HG03575 (cell line): Measurements from ENCODE around the gene SUGP1.
"Not testable (repeated sequence)": the region's sequence is repeated elsewhere in the genome, so short reads cannot be mapped to it uniquely, and the experiment has no call there.

Source experiments
- ATAC-seq: cut with Tn5 transposase; IDR thresholded peaks from one replicate; pipeline ENCODE4 v1.9.1; 2021; ENCODE audit not compliant: unreplicated experiment, insufficient number of reproducible peaks, low FRiP score; ENCODE audit errors: extremely low read depth

SUGP1 gene

DNA sequence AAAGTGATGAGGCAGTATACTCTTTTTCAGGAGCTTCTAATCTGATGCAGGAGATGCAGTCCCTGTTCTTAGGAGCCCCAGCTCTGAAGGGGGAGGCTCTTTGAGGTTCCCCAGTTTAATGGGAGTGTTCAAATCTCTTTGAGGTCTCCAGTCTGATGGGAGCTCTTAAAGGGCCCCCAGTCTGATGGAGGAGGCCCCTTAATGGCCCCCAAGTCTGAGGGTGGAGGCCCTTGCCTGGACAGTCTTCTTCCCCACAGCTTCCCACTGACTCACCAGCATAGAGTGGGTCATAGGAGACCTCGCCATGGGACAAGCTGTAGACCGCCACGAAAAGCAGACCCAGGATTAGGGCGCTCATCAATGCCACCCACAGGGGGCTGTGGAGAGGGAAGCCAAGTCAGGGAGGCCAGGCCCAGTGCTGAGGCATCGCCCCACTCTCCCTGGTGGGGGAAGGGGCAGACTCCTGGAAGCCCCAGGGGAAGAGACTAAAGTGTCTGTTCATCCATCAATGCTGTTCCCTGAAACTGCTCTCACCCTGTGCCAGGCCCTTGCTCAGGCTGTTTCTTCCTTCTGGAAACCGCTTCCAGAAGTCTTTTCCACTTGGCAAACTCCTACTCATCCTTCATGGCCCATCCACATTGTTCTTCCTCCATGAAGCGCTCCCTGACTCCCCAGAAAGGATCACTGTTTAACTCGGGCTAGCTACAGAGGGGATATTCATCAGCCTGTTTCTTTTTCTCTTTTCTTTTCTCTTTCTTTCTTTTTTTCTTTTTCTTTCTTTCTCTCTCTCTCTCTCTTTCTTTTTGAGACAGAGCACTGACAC lies 49.3 kb downstream of the SUGP1 start:
- no peak for ATAC-seq

DNA sequence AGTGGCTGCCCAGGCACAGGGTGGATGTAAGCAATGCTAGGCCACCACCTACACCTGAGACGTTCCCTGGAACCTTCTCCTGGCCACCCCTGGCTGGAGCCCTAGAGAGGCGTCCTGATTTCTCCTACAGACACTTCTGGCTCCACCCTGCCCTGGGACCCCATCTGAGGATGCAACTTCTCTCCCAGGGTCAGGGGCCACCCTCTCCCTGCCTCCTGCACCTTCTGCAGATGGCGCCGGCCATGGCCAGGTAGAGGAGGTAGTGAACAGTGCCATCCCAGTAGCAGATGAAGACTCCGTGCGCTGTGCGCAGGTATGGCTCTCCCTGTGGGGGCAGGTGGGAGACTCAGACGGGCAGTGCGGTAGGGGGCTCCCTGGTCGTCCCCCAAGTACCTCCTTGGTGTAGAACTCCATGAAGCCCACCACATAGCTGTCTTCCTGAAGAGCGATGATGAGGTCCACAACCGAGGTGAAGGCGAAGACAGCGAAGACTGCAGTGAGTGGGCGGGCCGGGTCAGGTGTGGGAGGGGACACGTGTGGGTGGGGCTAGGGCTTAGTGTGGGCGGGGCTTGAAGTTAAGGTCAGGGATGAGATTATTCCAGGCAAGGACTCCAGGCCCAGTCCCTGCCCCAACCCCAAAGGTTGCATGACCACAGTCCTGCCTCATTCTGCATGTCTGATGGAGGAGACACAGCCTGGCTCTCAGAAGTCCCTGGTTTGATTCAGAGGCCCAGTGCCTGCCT lies 50.2 kb downstream of the SUGP1 start:
- ATAC-seq = no peak

DNA sequence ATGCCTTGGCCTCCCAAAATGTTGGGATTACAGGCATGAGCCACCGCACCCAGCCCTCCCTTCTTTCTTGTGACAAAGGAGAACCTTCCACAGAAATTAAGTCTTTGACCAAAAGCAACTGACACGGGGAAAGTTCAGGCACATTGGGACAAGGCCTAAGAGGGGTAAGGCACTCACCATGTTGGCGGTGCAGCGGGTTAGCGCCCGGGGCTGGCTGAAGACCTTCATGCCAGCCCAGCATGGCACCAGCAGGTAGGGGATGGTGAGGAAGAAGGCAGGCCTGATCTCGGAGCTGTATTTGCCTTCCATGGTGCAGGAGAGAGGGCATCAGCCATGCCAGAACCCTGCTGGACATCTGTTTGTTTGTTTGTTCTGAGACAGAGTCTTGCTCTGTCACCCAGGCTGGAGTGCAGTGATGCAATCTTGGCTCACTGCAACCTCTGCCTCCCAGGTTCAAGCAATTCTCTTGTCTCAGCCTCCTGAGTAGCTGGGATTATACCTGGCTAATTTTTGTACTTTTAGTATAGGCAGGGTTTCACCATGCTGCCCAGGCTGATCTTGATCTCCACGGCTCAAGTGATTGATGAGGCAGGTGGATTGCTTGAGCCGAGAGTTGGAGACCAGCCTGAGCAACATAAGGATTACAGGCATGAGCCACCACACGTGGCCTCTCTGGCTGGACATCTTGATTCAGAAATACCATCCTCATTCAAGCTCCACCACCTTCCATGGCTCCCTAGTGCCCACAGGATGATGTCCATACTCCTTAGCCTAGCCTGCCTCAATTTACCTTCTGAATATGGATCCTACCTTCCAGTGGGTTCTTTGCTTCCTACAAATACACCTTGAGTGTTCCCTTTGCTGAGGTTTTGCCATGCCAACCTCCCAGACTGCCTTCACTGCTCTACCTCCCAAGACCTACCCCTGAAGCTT lies 51.6 kb downstream of the SUGP1 start:
- no peak for ATAC-seq

DNA sequence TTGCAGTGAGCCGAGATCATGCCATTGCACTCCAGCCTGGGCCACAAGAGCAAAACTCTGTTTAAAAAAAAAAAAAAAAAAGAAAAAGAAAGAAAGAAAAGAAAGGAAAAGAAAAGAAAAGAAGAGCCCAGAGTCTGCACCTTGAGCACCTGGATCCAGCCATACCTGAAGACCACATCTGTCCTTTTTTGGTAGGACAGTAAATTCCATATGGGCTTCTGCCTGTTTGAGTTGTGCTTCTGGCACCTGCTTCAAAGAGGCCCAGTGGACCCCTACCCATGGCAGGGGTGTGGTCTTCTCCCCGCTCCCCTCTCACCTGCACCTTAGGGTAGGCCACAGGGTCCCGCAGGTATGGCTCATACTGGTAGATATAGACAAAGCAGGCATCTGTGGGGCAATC lies 53.0 kb downstream of the SUGP1 start:
- no peak for ATAC-seq

DNA sequence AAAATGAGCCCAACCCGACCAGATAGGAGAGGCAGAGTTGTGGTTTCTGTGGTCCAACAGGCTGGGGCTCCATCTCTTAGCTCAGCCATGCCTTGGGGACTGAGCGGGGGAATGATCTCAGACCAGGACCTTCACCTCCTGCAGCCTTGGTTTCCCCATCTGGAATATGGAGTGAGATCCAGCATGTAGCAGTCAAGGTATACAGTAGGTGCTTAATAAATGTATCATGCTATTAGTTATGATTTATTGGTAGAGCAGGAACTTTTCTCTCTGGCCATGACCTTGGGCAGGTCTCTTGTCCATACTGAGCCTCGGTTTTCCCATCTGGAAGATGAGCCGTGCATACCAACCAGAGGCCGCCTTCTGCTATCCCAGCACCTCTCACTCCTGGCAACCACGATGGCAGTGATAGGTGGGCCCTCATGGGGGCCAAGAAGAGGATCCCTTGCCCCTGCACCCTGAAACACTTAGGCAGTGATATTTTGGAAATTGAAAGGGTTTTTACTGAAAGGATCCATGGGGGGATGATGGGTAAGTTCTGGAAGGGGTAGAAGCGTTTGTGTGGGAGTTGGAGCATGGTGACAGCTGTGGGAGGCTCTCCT lies 56.3 kb downstream of the SUGP1 start:
- ATAC-seq = no peak

DNA sequence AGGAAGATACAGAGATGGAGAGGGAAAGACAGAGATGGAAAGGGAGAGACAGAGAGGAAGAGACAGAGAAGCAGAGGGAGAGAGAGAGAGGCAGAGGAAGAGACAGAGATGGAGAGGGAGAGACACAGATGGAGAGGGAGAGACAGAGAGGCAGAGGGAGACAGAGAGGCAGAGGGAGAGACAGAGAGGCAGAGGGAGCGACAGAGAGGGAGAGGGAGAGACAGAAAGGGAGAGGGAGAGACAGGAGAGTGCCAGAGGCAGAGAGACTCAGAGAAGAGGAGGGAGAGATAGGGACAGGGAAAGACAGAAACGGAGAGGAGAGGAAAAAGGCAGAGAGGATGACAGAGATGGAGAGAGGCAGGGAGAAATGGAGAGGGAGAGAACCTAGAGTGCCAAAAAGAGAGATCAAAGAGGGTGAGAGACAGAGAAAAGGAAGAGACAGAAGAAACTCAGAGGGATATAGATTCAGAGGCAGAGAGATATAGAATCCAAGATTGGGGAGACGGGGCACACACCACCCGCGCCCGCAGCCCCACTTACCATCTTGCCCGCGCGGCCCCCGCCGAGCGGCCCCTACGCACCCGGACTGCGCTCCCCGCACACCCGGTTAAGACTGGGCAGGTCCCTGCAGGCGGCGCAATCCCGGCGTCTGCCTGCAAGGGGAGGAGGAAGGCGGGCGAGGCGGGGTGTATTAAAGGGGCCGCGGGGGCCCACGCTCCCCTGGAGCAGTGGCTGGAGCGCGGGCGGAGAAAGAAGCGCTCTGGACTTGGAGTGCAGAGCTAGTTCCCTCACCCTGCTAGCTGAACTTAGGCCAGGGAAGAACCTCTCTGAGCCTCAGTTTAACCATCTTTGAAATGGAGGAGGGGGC lies 57.9 kb downstream of the SUGP1 start:
- no peak for ATAC-seq

DNA sequence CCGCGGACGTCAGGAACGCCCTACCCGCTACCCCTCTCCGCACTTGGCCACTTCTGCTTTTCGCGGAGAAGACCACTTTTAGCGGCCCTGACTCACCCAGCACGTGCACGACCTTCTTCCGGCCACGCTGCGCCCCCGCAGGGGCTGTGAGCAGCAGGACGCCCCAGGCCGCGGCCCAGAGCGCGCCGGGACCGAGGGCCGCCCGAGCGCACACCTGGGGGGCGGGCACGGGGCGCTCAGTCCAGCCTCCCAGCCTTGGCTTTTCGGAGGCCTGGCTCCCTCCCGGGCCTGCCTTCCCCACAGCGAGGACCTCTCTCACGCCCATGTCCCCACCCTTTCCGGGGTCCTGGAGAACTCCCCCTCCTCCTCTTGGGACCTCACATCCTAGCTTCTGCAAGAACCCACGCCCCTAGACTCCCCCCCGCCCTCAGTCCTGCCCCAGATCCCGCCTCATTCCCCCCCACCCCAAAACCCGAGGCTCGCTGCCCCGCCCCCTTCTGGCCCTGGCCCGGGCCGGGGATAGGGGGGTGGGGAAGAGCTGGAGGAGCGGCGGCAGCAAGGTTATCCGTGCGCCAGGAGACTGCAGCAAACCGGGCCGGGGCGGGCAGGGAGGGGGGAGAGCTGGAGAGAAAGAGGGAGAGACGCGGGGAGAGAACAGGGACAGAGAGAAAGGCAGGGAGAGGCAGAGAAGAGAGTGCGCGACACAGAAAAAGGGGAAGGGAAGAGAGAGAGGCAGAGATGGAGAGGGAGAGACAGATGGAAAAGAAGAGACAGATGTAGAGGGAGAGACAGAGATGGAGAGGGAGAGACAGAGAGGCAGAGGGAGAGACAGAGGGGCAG lies 58.7 kb downstream of the SUGP1 start:
- ATAC-seq = no peak

DNA sequence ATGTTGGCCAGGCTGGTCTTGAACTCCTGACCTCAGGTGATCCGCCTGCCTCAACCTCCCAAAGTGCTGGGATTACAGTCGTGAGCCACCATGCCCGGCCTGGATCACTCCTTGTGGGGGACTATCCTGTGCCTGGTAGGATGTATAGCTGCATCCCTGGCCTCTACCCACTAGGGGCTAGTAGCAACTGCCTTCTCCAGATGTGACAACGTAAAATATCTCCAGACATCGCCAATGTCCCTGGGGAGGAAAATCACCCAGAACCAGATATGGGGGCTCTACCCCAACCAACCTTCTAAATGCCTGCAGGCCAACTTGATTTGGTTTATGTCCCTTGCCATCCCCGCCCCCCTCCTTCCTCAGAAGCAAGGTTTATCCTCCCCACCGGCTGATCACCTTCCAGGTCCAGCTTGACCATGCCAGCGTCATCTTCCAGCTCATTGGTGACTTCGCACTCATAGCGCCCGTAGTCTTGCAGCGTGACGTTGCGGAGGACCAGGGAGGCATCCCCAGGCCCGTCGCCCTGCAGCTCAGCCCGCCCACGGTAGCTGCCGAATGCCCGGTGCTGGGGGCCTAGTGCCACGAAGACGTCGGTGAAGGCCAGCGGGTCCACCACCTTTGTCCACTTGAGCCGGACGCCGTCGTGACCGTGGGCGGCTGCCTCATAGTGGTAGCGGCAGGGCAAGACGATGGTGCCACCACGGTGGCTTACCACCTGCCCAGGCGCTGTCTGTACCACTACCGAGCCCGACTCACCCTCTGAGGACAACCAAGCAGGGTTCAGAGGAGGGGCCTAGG lies 59.7 kb downstream of the SUGP1 start:
- ATAC-seq = no peak

DNA sequence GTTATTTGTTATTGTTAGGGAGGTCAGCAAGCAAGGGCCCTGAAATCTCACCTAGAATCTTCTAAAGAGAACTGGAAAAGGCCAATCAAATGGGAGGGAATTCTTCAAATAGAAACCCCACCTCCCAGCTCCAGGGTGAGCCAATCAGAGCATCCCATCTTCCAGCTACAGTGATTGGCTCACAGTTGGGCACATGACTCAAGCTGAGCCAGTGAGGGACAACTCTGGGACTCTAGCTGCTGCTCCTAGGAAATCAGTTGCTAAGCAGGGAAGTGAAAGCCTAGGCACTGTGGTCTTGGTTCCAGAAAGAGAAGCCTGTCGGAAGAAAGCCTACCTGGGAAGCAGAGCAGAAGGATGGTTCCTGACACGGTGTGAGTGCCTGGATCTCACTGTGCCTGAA lies 60.6 kb downstream of the SUGP1 start:
- ATAC-seq = no peak

DNA sequence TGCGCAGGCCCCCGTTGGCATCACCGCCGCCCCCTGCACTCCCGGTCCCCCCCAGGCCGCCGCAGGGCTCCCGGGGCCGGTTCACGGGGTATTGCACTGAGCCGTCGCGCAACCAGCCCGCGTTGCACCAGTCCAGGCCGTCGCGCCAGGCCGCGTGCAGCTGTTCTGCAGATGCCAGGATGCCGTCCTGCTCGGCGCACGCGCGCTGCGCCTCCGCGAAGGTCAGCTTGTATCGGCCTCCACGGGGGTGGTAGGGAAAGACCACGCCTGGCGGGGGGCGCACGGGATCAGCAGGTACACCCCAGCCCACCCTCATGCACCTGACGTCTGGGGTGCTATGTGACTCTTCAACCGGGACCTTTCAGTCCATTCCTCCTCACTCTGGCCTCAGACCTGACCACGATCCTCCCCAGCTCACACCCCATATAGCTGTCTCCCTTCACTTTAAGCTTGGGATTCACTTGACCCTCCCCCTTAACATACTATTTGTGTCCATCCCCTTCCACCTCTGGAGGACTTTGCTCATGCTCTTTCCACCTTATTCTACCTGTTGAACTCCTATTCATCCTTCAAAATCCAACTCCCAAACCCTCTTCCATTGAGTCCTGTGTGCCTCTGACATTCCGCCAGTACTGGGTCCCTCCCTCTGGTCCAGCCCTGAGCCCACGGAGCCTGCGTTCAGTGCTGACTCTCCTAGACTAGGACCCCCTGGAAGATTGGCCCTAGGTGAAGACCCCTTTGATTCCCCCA lies 61.5 kb downstream of the SUGP1 start:
- no peak for ATAC-seq

DNA sequence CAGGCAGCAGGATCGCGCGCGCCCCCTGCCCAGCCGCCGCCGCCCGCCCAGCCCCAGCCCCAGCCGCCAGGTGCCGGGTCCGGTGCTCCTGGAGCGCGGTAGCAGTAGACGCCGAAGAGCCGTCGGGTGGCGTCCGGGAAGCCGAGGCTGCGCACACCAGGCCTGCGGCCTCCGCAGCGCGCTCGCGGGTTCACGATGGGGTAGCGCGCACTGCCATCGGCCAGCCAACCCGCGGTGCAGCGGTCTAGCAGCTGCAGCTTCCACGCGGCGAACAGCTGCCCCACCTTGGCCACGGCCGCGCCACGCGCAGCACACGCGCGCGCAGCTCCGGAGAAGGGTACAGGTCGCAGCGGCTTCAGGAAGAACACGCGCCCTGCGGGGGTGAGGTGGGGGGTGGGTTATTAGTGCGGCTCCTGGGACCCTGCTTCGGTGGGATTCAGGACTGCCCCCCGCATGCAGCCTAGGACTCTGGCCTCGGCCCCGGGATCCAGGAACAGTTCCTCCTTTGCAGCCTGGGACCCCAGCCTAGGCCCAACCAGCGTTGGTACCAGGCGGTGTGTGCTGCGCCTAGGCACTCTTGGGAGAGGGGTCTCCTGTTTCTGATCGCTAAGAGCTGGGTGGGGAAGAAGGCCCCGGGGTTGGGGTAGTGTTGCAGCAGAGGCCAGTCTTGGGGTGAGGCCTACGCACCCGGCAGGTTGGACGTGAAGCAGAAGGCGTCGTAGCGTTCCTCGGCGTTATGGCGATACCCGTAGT lies 62.3 kb downstream of the SUGP1 start:
- no peak for ATAC-seq

DNA sequence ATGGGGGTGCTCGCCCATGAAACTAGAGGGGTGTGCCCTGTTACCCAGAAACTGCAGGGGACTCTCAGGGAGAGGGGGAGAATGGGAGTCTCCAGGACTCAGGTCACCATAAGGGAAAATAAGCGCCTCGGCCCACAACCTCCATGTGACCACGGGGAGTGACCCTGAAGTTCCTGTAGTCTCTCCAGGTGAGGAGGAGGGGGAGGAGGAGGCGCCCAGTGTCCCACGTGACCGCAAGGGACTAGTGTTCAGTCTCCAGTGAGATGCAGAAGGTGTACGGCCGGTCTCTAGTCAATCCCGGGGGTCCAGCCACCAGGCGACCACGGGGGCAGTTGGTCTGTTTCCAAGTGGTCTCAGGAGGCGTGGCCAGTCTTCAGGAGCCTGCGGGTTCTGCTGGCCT lies 63.2 kb downstream of the SUGP1 start:
- no peak for ATAC-seq

DNA sequence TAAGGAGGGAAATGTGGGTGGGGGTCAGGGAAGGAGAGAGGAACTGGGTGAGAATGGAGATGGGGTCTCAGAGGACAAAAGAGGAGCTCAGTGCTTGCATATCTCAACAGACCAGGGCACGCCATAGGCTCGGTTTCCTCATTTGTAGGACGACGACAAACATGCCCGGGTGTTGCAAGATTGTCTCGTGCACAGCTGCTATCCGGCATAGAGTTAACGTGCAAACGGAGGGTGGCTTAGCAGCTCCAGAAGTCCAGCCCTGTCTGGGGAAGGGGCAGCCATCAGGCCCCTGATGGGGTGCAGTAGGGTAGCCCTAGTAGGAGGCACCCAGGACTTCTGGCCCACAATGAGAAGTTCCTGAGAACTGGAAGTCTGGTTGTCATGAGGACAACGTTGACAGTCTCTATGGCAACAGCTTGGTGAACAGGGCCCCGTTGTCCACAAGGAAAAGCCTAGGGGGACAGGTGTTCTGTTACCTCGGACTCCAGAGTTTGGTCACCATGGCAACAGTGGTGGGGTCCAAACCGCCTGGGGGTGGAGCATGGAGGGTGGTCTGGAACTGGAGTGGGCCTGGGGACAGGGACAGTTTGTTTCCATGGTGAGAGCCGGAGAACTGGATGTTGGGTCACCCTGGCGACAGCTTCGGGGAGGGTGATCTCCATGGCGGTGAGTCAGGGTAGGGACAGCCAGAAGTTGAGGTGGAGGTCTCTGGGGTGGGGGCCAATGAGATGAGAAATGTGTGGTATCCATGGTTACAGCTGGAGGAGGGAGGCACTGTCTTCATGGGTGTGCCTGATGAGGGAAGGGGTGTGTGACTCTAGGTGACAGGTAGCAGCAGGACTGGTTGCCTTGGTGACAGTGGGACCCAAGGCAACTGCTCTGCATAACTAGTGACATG lies 64.0 kb downstream of the SUGP1 start:
- no peak for ATAC-seq

DNA sequence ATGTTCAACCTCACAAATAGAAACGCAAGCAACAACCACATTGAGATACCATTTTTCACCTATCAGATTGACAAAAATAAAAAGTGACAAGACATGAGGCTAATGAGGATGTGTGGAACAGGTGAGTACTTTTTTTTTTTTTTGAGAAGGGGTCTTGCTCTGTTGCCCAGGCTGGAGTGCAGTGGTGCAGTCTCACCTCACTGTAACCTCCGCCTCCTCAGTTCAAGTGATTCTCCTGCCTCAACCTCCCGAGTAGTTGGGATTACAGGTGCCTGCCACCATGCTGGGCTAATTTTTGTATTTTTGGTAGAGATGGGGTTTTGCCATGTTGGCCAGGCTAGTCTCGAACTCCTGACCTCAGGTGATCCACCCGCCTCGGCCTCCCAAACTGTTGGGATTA lies 66.9 kb downstream of the SUGP1 start:
- not testable (repeated sequence) for ATAC-seq
